ENCODE measurements around the gene ZNF532. TPM values are rescaled to one million over a fixed set of nuclear protein-coding genes. Genes with fewer than 3 reads are reported as not detected.
A peak's percentile ranks its signal among the peaks of the same experiment; 100 is the strongest.
"Not testable (repeated sequence)": the region's sequence is repeated elsewhere in the genome, so short reads cannot be mapped to it uniquely, and the experiment has no call there.

ZNF532 gene
- polyA plus RNA-seq, 3 donors = 0.76 to 18.5 (median 1.7) TPM

- Histone ChIP-seq H3K27ac (ENCODE audit: low read depth in 1 of 2, low read length in 2 of 2) (no peak overlapping the region), H3K27me3 (ENCODE audit: control insufficient read depth in 2 of 2, insufficient read depth in 2 of 2, low read length in 2 of 2) (no peaks in the 10 kb centered on the region), H3K36me3 (replicated peaks in 1 of 2; ENCODE audit: control insufficient read depth in 1 of 2, insufficient read depth in 2 of 2, low read length in 2 of 2) (no peaks in the 10 kb centered on the region), H3K4me3 (replicated peaks in 1 of 3; ENCODE audit: low read depth in 2 of 3, low read length in 3 of 3) (no peak overlapping the region), H3K9me3 (replicated peaks in 1 of 2; ENCODE audit: control insufficient read depth in 1 of 2, insufficient read depth in 1 of 2, low read length in 2 of 2) (peaks cover 0 to 4% of the 10 kb centered on the region in 2 donors), H4K20me1 (ENCODE audit: insufficient read depth, low read length) (no peaks in the 10 kb centered on the region), H3K9ac (ENCODE audit: insufficient read depth, low read length, poor library complexity, severe bottlenecking) (no peak overlapping the region), H2AFZ (ENCODE audit: insufficient read depth, low read depth, low read length, poor library complexity, severe bottlenecking) (no peak overlapping the region), H3K4me1 (ENCODE audit: control insufficient read depth in 1 of 2, insufficient read depth in 2 of 2, low read length in 2 of 2) (no peaks in the 10 kb centered on the region), H3K4me2 (replicated peaks; ENCODE audit: extremely low read depth, low read length, poor library complexity, severe bottlenecking) (no peak overlapping the region), H3K79me2 (ENCODE audit: insufficient read depth, low read length) (no peaks in the 10 kb centered on the region)
- no peaks in the 10 kb centered on the region for H3K36me3 Mint-ChIP-seq
- no peak for DNase-seq
- H3K4me1 Mint-ChIP-seq = no peaks in the 10 kb centered on the region
- no peak overlapping the region for H3K4me3 Mint-ChIP-seq
- no peak for TF ChIP-seq CTCF (IDR thresholded peaks at IDR 0.05)
- H3K27ac Mint-ChIP-seq = no peak overlapping the region
- 92% methylated on average over 9 of the region's 12 CpGs for WGBS (ENCODE audit: insufficient coverage)
- intact Hi-C loops (cut with micrococcal nuclease) = no loop called here
- peaks cover 0 to 9% (median 6%) of the 10 kb centered on the region in 7 donors for H3K9me3 Mint-ChIP-seq
- peaks cover 2 to 4% (median 2%) of the 10 kb centered on the region in 3 donors for H3K27me3 Mint-ChIP-seq (ENCODE audit: low read depth in 3 of 3)
Measured at GRCh38 chr18:58828399-58829121, 36.1 kb upstream of the ZNF532 start.

DNA sequence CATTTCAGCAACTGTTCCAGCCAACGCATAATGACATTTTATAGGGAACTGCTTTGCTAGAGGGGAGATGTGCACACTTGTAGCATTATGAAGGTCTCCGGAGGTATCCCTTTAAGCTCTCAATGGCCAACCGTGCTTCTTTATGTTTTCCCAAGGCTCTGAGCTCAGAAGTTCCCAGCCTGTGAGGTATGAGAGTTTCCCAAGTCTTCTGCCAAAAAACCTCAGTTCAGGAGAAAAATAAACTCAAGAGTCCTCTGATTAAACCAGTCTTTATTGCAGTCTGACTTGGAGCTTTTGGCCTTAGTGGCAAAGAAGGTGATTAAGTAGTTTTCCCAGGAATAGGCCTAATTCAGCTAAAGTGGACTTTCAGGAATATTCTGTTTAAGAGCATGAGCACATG, 35.4 kb upstream of the ZNF532 start:
- WGBS (ENCODE audit: insufficient coverage) = 80% methylated on average over 1 of the region's 3 CpGs
- Mint-ChIP-seq H3K9me3 (peaks cover 0 to 9% (median 6%) of the 10 kb centered on the region in 7 donors), H3K27me3 (ENCODE audit: low read depth in 3 of 3) (peaks cover 2 to 4% (median 2%) of the 10 kb centered on the region in 3 donors), H3K27ac (no peak overlapping the region), H3K4me3 (peak overlapping the region in 1 of 2 donors; percentile 12), H3K4me1 (no peaks in the 10 kb centered on the region), H3K36me3 (no peaks in the 10 kb centered on the region)
- no peaks in the 10 kb centered on the region for H3K36me3 ChIP-seq (replicated peaks in 1 of 2; ENCODE audit: control insufficient read depth in 1 of 2, insufficient read depth in 2 of 2, low read length in 2 of 2)
- no peaks in the 10 kb centered on the region for H3K27me3 ChIP-seq (ENCODE audit: control insufficient read depth in 2 of 2, insufficient read depth in 2 of 2, low read length in 2 of 2)
- no peak for DNase-seq
- no peaks in the 10 kb centered on the region for H4K20me1 ChIP-seq (ENCODE audit: insufficient read depth, low read length)
- no peak overlapping the region for H3K4me2 ChIP-seq (replicated peaks; ENCODE audit: extremely low read depth, low read length, poor library complexity, severe bottlenecking)
- no peak overlapping the region for H3K27ac ChIP-seq (ENCODE audit: low read depth in 1 of 2, low read length in 2 of 2)
- peaks cover 0 to 4% of the 10 kb centered on the region in 2 donors for H3K9me3 ChIP-seq (replicated peaks in 1 of 2; ENCODE audit: control insufficient read depth in 1 of 2, insufficient read depth in 1 of 2, low read length in 2 of 2)
- no peaks in the 10 kb centered on the region for H3K79me2 ChIP-seq (ENCODE audit: insufficient read depth, low read length)
- TF ChIP-seq CTCF (IDR thresholded peaks at IDR 0.05) = no peak
- no peak overlapping the region for H2AFZ ChIP-seq (ENCODE audit: insufficient read depth, low read depth, low read length, poor library complexity, severe bottlenecking)
- no peaks in the 10 kb centered on the region for H3K4me1 ChIP-seq (ENCODE audit: control insufficient read depth in 1 of 2, insufficient read depth in 2 of 2, low read length in 2 of 2)
- no peak overlapping the region for H3K9ac ChIP-seq (ENCODE audit: insufficient read depth, low read length, poor library complexity, severe bottlenecking)
- H3K4me3 ChIP-seq (replicated peaks in 1 of 3; ENCODE audit: low read depth in 2 of 3, low read length in 3 of 3) = no peak overlapping the region
- intact Hi-C loops (cut with micrococcal nuclease) = no loop called here

- DNase-seq; intact Hi-C loops (cut with micrococcal nuclease); H2AFZ ChIP-seq (ENCODE audit: insufficient read depth, low read depth, low read length, poor library complexity, severe bottlenecking); H3K9ac ChIP-seq (ENCODE audit: insufficient read depth, low read length, poor library complexity, severe bottlenecking); H3K27ac ChIP-seq (ENCODE audit: low read depth in 1 of 2, low read length in 2 of 2); H3K4me1 ChIP-seq (ENCODE audit: control insufficient read depth in 1 of 2, insufficient read depth in 2 of 2, low read length in 2 of 2); H3K4me1 Mint-ChIP-seq; H3K4me2 ChIP-seq (replicated peaks; ENCODE audit: extremely low read depth, low read length, poor library complexity, severe bottlenecking); H3K79me2 ChIP-seq (ENCODE audit: insufficient read depth, low read length); H3K27me3 ChIP-seq (ENCODE audit: control insufficient read depth in 2 of 2, insufficient read depth in 2 of 2, low read length in 2 of 2); H3K27me3 Mint-ChIP-seq (ENCODE audit: low read depth in 3 of 3); H4K20me1 ChIP-seq (ENCODE audit: insufficient read depth, low read length); H3K27ac Mint-ChIP-seq; H3K4me3 ChIP-seq (replicated peaks in 1 of 3; ENCODE audit: low read depth in 2 of 3, low read length in 3 of 3); H3K9me3 ChIP-seq (replicated peaks in 1 of 2; ENCODE audit: control insufficient read depth in 1 of 2, insufficient read depth in 1 of 2, low read length in 2 of 2); H3K36me3 ChIP-seq (replicated peaks in 1 of 2; ENCODE audit: control insufficient read depth in 1 of 2, insufficient read depth in 2 of 2, low read length in 2 of 2); H3K4me3 Mint-ChIP-seq; H3K36me3 Mint-ChIP-seq; H3K9me3 Mint-ChIP-seq: not testable (repeated sequence)
- WGBS (ENCODE audit: insufficient coverage) = 100% methylated on average over 3 of the region's 3 CpGs
Measured at GRCh38 chr18:58829886-58830285, 34.8 kb upstream of the ZNF532 start.

All from CD14-positive monocyte (primary cell).